ENCODE results near the gene SGCA.

The SGCA gene

DNA sequence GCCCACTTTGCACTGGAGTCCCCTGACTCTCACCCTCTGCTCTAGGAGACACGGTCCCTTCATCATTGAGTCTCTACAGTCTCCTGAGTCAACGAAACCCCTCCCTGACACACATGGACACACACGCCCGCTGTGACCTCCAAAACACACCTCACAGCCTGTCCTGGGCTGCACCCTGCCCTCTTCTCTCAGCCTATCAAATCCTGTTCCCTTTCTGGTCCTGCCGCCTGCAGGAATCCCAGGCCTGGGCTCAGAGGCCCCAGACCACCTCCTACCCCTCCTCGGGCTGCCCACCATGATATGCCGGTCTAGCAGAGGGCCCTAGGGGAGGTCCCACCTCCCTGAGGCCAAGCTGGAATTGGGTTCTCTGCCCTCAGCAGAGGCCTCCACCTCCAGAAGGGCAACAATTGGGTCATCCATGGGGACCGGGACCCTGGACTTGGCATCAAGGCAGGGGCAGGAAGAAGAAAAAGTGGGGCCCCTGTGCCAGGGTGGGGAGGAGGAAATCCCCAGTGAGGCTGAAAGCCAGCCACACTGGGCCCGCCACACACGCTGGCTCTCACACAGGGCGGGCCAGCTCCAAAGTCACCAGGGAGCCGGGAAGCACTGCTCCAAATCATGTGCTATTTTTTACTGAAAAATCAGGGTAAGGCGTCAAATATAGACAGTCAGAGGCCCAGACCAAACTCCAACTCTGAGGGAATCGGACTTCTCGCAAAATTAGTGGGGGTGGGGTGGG, 18.7 kb upstream of the SGCA start:
- no peak for DNase-seq (ENCODE audit: low read depth, low spot score)
- H3K4me3 ChIP-seq (ENCODE audit: low read length), result no peak overlapping the region

DNA sequence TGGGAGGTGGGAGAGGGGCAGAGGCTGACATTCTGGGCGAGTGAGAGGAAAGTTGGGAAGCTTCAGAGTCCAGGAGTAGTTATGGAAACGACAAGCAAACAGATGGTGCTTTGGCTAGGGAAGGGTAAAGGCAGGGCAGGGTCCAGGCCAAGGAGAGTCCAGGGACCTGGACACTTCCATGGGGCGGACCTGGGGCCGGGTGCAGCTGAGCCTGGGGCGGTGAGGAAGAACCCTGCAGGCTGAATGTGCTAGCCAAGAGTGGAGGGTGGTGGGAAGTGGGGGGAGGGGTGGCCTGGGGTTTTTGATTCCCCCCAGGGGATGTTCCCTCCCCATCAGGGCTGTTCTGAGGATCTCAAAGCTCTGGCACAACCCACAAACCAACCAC, 18.0 kb upstream of the SGCA start:
- no peak for DNase-seq (ENCODE audit: low read depth, low spot score)
- H3K4me3 ChIP-seq (ENCODE audit: low read length), result no peak overlapping the region

DNA sequence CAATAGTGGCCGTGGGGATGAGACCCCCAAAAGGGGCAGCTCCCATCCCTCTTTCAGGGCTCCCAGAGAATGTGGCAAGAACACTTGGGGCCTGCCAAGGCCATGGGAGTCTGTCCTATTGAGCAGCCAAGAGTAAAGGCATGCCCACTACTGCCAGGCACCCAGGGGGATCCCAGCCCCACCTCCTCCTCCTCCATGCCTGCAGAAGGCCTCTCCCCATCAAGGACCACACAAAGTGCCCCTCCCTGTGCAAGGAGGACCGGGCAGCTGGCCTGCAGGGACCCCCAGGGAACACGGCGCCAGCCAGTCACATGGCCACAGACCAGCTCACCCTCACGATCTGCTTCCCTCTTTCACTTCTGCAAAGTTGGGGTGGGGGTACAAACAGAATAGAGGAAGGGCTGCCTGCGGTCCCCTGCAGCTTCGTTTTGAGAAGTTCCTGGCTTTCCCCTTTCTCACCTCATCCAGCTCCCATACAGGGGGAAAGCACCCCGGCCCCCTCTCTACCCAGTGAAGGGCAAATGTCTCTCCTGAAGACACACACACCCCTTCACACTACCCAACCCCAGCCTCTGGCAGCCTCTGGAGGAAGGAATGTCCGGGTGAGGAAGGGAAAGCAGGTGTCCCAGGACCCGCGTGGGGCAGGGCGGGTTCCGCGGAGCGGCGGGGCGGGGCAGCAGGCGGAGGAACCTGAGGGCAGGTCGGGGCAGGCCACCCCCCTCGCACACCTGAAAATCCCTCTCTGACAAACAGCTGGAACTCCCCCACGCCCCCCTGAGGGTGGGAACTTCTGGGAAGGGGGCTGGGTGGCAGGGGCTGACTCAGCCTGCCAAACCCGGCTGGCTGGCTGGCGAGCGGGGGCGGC, 17.3 kb upstream of the SGCA start:
- DNase-seq (ENCODE audit: low read depth, low spot score), result no peak
- peak overlapping the region; percentile 23 for H3K4me3 ChIP-seq (ENCODE audit: low read length)

DNA sequence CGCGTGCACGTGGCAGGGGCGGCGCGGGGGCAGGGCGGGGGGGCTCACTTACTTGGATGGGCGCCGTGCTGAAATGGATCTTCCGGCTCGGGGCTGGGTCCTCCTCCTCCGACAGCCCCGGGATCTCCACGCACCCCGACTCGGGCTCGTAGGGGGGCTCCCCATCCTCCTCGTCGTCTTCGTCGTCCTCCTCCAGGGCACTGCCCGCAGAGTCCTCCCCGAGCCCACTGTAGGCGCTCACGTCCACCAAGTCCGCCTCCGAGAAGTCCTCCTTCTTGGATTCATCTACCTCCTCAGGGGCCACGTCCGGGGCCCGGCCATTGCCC, 16.8 kb upstream of the SGCA start:
- H3K4me3 ChIP-seq (ENCODE audit: low read length), result peak overlapping the region; percentile 16
- DNase-seq (ENCODE audit: low read depth, low spot score), result no peak

DNA sequence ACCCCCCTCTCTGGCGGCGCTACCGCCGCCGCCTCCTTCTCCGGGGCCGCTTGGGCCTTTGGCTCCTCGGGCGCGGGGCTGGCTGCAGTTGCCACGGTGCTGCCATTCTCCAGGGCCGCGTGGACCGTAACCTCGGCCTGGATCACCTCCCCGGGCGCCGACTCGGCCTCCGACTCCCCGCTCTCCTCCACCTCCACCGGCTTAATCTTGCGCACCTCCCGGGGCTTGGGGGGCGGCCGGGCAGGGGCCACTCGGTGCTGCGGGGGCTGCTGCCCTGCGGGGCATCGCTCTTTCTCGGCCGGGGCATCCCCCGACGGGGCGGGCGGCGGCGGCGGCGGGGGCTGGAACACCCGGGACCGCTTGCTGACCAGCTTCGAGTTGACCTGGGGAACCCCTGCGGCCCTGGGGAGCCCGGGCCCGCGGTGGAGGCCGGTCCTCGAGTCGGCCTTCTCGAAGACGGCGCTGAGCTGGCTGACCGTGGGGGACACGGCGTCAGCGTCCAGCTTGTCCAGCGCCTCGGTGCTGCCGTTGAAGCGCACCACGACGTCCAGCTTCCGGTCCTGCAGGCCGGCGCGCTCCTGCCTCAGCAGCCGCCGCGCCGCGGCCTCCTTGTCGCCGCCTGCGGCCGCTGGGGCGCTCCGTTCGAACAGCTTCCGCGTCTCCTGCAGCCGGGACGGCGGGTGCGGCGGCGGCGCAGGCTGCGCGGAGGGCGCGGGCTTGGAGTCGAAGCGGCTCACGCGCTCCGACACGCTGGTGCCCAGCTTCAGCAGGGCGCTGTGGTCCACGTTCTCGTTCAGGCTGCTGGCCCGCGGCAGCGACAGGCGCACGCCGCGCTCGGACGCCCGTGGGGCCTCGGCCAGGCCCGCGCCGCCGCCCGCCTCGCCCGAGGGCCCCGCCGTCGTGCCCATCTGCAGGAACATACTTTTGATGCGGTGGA, 16.1 kb upstream of the SGCA start:
- no peak for DNase-seq (ENCODE audit: low read depth, low spot score)
- H3K4me3 ChIP-seq (ENCODE audit: low read length), result peak overlapping the region; percentile 85

DNA sequence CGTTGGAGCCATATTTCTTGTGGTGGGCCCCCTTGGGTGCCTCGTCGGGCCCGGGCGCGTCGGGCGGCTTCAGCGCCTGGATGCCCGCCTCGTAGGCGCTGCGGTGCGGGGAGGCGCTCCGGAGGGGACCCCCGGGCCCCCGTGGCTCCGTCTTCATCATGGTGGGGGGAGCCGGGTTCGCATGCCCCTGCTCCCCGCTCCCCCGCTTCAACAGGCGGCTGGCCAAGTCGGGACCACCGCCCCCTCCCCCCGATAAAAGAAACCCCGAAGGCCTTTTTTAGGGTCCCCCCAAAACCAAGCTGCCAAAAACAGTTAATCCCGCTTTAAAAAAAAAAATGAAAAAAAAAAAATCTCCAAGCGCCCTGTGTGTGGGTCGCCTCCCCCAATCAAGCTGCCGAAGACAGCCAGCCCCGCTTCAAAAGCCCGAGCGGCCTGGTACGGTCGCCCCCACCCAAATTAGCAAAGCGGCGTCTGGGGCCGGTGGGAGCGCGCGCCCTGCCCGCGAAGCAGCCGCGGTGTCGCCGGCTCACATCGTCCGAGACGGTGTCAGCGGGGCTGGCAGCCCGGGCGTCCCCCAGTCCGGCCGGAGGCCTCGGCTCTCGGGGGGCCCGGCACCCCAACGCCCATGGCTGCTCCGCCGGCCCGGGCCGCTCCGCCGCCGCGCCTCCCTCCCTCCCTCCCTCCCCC, 15.3 kb upstream of the SGCA start, which contains the start of gene PPP1R9B:
Gene PPP1R9B (minus strand): TSS at position 324 of the 687 bp plus-strand sequence. CDS start 164 bp downstream, at position 160.
- peak within 1 kb of the TSS; percentile 85 for H3K4me3 ChIP-seq (ENCODE audit: low read length)
- DNase-seq (ENCODE audit: low read depth, low spot score), result no peak

DNA sequence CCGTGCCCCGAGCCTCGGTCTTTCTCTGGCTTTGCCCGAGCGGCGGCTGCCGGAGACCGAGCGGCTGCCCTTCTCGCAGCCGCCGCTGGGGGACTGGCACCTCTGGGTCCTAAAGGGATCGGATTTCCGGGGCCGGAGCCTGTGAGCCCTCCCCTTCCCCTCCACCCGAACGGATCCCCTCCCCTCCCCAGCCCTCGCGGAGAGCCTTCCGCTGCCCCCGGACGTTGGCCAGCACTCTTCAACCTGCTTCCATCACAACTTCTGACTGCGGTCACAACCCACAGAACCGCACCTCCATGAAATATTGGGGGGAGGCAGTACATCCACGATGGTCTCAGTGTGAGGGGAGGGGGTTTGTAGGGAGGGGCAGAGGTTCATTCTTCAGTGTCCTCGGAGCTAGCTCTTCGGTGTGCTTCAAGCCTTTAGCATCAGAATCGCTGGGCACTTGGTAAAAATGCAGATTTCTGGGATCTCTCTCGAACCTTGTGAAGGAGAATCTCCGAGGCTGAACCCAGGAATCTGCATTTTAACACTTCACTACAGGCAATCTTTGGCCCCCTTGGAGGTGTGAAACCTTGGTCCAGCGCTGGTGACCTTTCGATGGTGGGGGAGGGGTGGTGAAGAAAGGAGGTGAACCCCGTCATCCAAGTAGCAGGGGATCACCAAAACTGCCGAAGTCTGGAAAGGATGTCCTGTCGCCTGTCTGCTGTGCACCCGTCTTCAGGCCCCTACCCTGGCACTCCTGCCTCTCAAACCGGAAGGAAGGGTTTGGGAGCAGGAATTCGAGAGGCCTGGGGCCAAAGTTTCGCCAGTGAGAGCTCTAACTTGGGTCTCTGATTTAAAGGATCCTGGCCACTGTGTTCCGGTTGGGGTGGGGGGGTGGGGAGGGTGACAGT, 14.5 kb upstream of the SGCA start:
- DNase-seq (ENCODE audit: low read depth, low spot score), result peak; percentile 87
- peak overlapping the region; percentile 85 for H3K4me3 ChIP-seq (ENCODE audit: low read length)

DNA sequence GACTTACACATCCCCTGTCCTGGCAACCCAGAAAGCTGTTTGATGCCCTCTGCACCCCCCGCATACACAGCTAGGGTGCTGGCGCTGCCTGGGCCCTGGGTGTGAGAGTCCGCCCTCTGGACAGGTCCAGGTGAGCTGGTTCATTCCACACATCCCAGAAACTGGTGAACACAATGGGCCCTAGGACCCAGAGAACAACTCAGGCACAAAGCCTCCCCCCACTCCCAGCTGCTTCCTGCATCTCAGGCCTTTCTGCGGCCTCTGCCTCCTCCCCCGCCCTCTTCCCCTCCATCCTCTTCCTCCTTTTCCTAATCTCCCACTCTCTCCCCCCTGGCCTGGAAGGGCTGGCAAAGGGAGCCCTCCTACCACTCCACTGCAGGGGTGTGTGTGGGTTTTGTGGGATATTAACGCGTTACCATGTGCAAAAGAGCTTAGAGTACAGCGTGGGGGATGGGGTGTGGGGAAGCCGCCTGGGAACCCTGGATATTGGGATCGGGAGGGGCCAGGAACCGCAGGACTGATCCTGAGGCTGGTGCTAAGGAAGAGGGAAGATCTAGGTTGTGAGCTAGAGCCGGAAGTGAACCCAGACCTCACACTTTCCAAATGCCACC, 13.8 kb upstream of the SGCA start:
- peak; percentile 74 for DNase-seq (ENCODE audit: low read depth, low spot score)
- H3K4me3 ChIP-seq (ENCODE audit: low read length), result peak overlapping the region; percentile 85

DNA sequence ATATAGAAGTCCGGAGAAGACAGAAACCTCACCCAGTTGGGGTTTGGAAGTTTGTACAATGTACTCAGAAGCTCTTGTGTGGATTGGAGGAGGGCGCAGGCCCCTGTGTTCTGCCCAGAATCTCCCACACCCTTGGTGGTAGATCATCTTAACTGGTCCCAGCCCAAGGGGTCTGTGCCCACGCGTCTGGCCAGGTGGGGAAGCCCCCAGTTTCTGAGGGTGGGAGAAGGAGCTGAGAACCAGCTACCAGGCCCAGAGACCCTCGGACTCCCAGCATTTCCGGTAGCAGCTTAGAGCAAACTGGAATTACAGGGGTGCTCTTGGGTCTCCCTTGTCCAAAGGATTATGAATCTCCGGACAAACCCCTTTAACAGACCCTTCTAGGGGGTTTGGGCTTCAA, 13.1 kb upstream of the SGCA start:
- H3K4me3 ChIP-seq (ENCODE audit: low read length), result no peak overlapping the region; the same call in 1 of the 2 replicates
- no peak for DNase-seq (ENCODE audit: low read depth, low spot score)

DNA sequence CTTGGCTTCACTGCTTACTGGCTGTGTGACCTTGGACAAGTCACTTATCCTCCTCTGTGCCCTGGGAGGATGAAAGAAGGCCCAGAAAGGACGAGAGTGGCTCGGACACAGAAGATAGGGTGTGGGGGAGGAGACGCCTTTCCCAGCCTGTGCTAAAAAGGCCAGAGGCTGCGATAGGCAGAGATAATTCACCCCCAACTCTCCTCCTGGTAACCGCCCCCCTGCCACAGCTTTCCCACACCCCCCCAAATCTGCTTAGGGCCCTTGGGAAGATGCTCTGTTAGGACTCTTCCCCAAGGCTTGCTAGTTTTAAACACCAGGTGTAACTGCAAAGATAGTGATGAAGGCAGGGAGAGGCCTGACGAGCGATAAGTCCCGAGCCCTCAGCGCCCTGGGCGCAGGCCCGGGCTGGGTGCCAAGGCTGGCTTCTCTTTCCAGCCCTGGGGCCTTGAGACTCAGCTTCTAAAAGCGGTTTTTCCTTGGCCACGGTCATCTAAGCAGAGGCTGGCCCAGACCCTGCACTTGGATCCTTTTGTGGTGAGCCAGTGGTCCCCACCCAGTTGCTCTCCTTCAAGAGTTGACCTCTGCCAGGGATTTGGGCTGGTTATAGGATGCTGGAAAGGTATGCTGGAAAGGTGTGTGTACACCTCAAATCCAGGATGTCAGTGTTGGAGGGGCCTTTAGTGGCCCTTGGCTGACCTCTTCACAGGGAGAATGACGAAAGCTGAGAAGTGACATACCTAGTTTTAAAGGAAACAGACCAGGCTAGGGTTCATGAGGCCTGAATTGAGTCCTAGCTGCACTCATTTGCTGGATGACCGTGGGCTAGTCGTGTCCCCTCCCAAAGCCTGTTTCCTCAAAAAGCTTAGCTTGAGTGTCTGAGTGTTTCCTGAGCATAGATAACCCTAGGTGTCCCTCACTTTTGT, 11.9 kb upstream of the SGCA start:
- no peak for DNase-seq (ENCODE audit: low read depth, low spot score)
- H3K4me3 ChIP-seq (ENCODE audit: low read length), result no peak overlapping the region

DNA sequence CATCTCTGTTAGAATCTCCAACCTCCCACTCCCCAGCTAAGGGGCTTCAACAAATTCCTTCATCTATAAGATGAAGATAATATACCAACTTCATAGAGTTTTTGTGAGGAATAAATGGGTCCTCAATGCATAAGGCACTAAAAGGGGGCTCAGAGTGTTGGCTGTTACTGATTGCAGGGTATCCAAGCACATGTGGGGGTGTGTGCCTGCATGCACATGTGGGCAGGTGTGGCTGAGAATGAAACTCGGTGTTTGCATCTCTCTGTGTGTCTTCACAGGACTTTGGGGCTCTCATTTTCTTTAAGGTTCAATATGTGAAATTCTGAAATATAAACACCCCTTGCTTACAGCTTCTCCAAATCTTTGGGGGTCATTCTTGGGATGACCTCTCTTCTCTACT, 11.2 kb upstream of the SGCA start:
- no peak for DNase-seq (ENCODE audit: low read depth, low spot score)

DNA sequence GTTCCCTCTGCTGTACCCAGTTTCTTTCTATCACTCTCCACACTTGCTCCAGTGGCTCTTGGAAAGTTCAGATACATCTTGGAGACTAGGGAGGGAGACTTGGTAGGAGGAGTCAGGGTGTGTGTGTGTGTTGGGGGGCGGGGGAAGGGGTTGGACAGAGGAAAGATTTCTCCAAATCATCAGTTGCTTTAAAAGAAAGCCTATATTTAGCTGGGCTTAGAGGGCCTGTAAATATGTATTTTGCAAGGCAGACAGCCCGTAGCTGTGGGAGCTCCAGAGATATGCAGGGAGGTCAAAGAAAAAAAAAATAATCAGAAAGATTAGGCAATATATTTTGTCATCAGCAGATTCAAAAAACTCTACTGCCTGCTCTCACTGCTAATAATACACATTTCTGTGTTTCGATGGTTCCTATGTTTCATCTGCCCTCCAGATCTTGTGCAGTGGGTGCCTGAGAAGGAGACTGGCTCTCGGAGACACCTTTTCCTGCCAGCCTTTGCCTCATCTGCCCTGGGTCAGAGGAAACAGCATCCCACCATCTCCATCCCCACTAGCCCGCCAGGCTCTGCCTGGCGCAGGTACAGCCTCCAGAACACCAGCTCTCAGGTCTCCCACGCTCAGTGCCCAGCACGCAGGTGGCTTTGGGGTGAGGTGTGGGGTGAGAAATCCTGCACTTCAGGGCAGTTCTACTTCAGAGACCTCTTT, 10.5 kb upstream of the SGCA start:
- no peak for DNase-seq (ENCODE audit: low read depth, low spot score)
- H3K4me3 ChIP-seq (ENCODE audit: low read length), result no peak overlapping the region

More for the DNA sequence above, 11.2 kb upstream of the SGCA start:
- H3K4me3 ChIP-seq (ENCODE audit: low read length), result no peak overlapping the region

DNA sequence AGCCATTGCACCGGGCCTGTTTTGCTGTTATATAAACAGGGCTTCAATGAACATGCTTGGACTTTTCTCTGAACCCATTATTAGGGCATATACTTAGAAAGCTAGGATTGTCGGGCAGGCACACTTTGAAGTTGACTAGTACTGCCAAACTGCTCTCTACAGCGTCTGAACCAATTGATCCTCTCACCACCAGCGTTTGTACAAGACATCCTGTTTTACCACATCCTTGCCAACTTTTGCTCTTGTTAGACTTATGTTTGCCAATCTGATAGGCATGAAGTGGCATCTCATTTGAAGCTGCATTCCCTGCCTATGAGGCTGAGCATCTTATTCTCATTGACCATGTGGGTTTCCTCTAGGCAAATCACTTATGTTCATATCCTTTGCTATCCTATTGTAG, 7.9 kb upstream of the SGCA start:
- peak; percentile 87 for DNase-seq (ENCODE audit: low read depth, low spot score)
- no peak overlapping the region for H3K4me3 ChIP-seq (ENCODE audit: low read length)

DNA sequence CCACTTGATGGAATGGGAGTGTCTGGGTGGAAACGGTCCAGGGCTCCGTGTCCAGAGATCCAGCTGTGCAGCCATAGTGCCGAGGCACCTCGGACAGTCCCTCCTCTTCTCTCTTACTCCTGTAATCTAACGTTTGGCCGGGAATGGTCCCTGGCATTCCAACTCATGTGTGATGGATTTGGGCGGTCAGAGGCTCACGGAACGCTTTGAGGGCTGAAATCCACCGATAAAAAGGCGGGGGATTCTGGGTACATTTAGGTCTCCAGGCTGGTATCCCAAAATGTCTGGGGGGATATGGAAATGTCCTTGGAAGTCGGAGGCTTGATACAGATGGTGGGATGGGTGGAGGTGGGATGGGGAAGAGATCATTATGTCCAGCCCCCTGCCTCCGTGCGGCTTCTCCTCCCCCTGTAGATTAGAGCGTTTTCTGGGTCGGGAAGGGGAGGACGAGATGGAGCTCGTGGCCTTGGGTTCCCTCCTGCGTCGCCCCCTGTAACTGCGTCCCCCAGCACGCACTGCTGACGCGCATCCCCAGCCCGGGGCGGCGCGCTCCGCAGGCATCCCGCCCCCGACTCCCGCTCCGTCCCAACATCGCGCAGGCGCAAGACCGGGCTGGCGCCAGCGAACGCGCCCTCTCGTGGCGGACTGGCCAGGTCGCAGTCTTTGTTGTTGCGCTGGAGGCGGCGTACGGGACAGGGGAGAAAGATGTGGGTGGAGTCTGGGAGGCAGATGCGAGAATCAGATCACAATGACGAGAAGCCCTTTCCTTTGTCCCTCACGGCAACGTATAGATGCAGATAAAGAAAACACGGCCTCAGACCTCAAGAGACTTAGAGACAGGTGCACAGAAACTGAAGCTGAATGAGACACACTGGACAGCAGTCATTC, 4.5 kb upstream of the SGCA start:
- H3K4me3 ChIP-seq (ENCODE audit: low read length), result peak overlapping the region; percentile 63
- DNase-seq (ENCODE audit: low read depth, low spot score), result peak; percentile 92

DNA sequence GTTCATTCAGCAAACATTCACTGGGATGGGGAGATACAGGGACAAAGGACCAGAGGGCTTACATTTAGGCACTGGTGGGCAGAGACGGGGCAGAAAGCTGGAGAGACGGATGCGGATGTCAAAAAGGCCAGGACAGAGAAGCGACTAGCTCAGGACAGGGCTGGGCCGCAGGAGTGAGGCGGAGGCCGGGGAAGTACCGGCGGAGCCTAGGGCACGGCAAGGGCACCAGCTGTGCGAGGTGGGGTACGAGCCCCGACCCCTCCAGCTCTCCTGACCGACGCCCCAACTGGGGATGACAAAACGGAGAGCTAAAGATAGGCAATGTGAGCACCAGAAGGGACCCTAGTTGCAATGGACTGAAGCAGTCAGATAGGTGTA, 3.9 kb upstream of the SGCA start:
- DNase-seq (ENCODE audit: low read depth, low spot score), result no peak
- peak overlapping the region; percentile 42 for H3K4me3 ChIP-seq (ENCODE audit: low read length)
